Measurements from ENCODE around the gene NUBP2.

DNA sequence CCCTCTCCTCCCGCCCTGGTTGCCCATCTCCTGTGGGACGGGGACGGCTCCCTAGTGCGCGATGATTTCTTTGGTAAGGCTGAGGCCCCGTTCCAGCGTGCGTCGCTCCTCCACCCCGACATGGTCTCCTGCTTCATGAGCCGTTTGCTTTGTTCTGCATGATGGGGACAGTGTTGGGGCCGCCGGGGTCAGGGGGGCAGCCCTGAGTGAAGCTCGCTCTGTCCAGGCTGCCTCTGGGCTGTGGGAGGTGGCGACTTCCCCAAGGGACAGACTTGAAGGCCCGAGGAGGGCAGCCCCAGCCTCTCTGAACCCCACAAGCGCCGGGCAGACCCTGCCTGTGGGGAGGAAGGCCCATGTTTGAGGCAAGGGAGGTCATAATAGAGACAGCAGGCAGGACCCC is 23.8 kb upstream of the NUBP2 start:
- no peak for TF ChIP-seq CTCF (IDR thresholded peaks at IDR 0.05)
- TF ChIP-seq HOXA7 (CRISPR knock-in tag; IDR thresholded peaks at IDR 0.05): no peak

Measured in A549 (cell line).